Fibroblast of the aortic adventitia (primary cell): ENCODE results near the gene PIK3C2G. TPM values are rescaled to one million over a fixed set of nuclear protein-coding genes. Genes with fewer than 3 reads are reported as not detected.

Experiments
- DNase-seq: peaks from one replicate; pipeline ENCODE4 v3.0.0-alpha.2; 2010; ENCODE audit warnings: low read depth
- H3K4me3 ChIP-seq: 2 replicates; pipeline ENCODE4 v1.5.1; 2011; ENCODE audit warnings: low read depth, mild to moderate bottlenecking, control low read depth, low read length, moderate library complexity
- CTCF ChIP-seq: IDR thresholded peaks from 2 replicates; pipeline ENCODE4 v1.5.1; 2011; ENCODE audit warnings: mild to moderate bottlenecking, low read length, control low read depth, inconsistent platforms; ENCODE audit not compliant: insufficient read depth
- total RNA-seq: library from RNA; depleted of rRNA; stranded (reverse); fragments of >200 nt; gene quantifications from 2 replicates; pipeline ENCODE4 v1.2.3, GENCODE V29; 2012; ENCODE audit warnings: low replicate concordance

PIK3C2G gene
- total RNA-seq, 1 donor: 0.09 TPM

DNA sequence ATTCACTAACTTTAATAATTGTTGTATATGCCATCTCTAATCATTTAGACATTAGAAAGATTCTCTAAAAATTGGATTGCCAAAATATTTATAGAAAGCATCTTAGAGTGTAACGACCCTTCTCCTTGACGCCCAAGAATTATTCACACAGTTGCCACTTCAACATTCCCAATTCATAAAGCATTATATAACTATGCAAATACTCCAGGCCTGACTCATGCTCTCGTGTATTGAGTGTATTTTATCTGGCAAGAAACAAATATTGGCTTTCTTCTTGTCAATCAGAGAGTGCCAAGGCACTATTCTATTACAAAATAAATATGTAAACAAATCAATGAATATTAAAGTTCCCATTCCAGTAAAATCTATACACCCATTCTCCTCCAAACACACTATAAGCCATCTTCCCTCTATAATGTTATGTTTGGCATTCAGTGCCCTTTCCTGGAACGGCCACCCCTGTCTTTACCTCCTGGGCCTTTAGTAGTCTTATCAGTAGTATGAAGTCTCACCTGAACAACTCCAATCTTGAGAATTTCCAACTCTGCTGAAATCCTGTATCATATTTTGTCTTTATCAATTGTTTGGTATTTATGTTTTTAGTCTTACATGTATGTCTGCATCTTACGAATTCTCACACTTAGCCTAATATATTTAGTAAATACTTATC lies 182.6 kb downstream of the PIK3C2G start:
- DNase-seq: peak; percentile 47
- no peak for TF ChIP-seq CTCF
- no peak overlapping the region for H3K4me3 ChIP-seq

DNA sequence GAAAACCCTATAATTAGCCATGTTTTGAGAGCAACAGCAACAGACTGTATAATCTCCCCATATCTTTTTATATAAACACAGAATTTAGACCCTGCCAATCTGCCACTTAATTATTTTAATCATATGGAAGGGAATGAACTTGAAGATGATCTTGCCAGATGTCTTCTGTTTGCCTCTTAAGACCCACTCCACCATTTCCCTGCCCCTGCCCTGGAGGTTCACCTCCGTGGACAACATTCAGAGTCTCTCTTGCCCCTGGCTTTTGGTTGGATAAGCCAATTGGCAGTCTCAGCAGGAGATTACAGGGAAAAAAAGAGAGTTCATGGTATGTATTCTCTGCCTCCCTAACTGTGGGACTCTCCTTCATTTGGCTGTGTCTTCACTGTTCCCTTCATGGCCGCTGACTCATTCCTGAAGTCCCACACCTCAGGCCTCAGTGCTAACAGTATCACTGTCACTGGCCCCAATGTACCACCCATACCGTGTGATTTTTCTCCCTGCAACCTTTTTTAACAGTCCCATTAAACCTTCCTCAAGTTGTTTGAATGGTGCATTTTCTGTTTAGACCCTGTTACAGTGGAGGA lies 184.8 kb downstream of the PIK3C2G start:
- no peak for TF ChIP-seq CTCF
- H3K4me3 ChIP-seq: no peak overlapping the region
- DNase-seq: no peak

GRCh38 chr12:18454330-18454729 lies 193.0 kb downstream of the PIK3C2G start:
- TF ChIP-seq CTCF: no peak
- H3K4me3 ChIP-seq: no peak overlapping the region
- no peak for DNase-seq

- no peak for DNase-seq
- no peak for TF ChIP-seq CTCF
These were observed 195.0 kb downstream of the PIK3C2G start for GRCh38 chr12:18456344-18456743.

GRCh38 chr12:18457362-18457761 lies 196.0 kb downstream of the PIK3C2G start:
- no peak overlapping the region for H3K4me3 ChIP-seq
- DNase-seq: no peak
- no peak for TF ChIP-seq CTCF

More at GRCh38 chr12:18456344-18456743, 195.0 kb downstream of the PIK3C2G start:
- no peak overlapping the region for H3K4me3 ChIP-seq

- DNase-seq: peak; percentile 39
These were observed 200.4 kb downstream of the PIK3C2G start for GRCh38 chr12:18461758-18462157.

More at GRCh38 chr12:18461758-18462157, 200.4 kb downstream of the PIK3C2G start:
- H3K4me3 ChIP-seq: no peak overlapping the region
- no peak for TF ChIP-seq CTCF
